Heart right ventricle (tissue), 16 donors: Measurements from ENCODE around the gene ATP13A2. TPM values are rescaled to one million over a fixed set of nuclear protein-coding genes. Genes with fewer than 3 reads are reported as not detected.

ENCODE experiments used
- ATAC-seq, 8 donors: fragments of 200-7000 bp; cut with Tn5 transposase; one replicate each; pipeline ENCODE4 v1.9.1; 2020; ENCODE audit warnings: mild to moderate bottlenecking in 8 of 8, moderate library complexity in 8 of 8, moderate number of reproducible peaks in 1 of 8
- DNase-seq, 2 donors: peaks; one replicate each; pipeline ENCODE4 v3.0.0-alpha.2; 2020
- H3K27ac ChIP-seq, 10 donors: fragments of 200-600 bp; sonication (generic) in 2 of 10; one replicate each; pipeline versions ENCODE4 v1.5.0 to v1.8.0; 2020 to 2022; ENCODE audit warnings: mild to moderate bottlenecking in 3 of 10
- H3K27me3 ChIP-seq, 7 donors: fragments of 200-600 bp; one replicate each; pipeline ENCODE4 v1.8.0; 2021 to 2022; ENCODE audit warnings: mild to moderate bottlenecking in 2 of 7
- H3K36me3 ChIP-seq, 9 donors: fragments of 200-600 bp; sonication (generic) in 1 of 9; one replicate each; pipeline versions ENCODE4 v1.5.0 to v1.8.0; 2020 to 2022; ENCODE audit warnings: mild to moderate bottlenecking in 2 of 9
- H3K4me1 ChIP-seq, 9 donors: fragments of 200-600 bp; sonication (generic) in 1 of 9; one replicate each; pipeline versions ENCODE4 v1.5.0 to v1.8.0; 2020 to 2022; ENCODE audit warnings: mild to moderate bottlenecking in 4 of 9
- H3K4me3 ChIP-seq, 10 donors: fragments of 200-600 bp; sonication (generic) in 2 of 10; one replicate each; pipeline versions ENCODE4 v1.5.0 to v1.8.0; 2020 to 2022; ENCODE audit warnings: mild to moderate bottlenecking in 7 of 10, moderate library complexity in 2 of 10
- H3K9me3 ChIP-seq, 11 donors: fragments of 200-600 bp in 10 of 11; sonication (generic) in 2 of 11; one replicate each; pipeline versions ENCODE4 v1.5.0 to v1.8.0; 2013 to 2022; ENCODE audit warnings: mild to moderate bottlenecking in 2 of 11, control low read depth in 1 of 11, moderate library complexity in 1 of 11
- WGBS, 2 donors: extraction: QIAGEN DNeasy Blood & Tissue Kit; methylation state at CpG; one replicate each; pipeline ENCODE4 v1.1.7; 2013; ENCODE audit warnings: inconsistent platforms in 1 of 2; 5-methylcytosine and 5-hydroxymethylcytosine counted together
- intact Hi-C, 10 donors: fragments of 100-400 bp; cut with DNase I; formaldehyde crosslinking; loops; one replicate each; pipeline versions ENCODE4 v1.11.1 to v1.14.2; 2022
- polyA plus RNA-seq, 2 donors: library from polyadenylated mRNA; stranded (reverse); fragments of 200-250 nt; gene quantifications; one replicate each; pipeline ENCODE4 v1.2.3, GENCODE V29; 2013
- total RNA-seq, 10 donors: library from RNA; stranded (reverse); fragmentation: NEBNext Ultra II Directional in 3 of 10; extraction: Animal tissue kit (Norgen Biotek cat#: 25700) in 3 of 10; gene quantifications; one replicate each; pipeline versions ENCODE4 v1.2.1 to v1.2.4, GENCODE V29; 2021 to 2023
- TF ChIP-seq, protein P1 (sequence below), 9 donors: fragments of 200-600 bp; sonication (generic) in 2 of 9; IDR thresholded peaks; one replicate each; pipeline versions ENCODE4 v1.5.0 to v1.8.0; 2021 to 2022; ENCODE audit warnings: antibody characterized with exemption in 9 of 9, mild to moderate bottlenecking in 5 of 9, moderate library complexity in 1 of 9
- donor health status: Arrhythmogenic right ventricular cardiomyopathy.
- donor health status: ischemic (EF 13 %, LVEDD 7.1; RV severe dilation, severe dysfunction).
- donor health status: healthy with polysubstance abuse.
- donor health status: DM: no; HTN: yes; CAD: no.
- donor health status: DM: no; HTN: no; CAD: no.
- donor health status: ischemic (EF 25% LVEDD 6.9; RV normal size, moderate dysfunction).
- donor health status: ischemic (EF 25% LVEDD 5.7; RV mildly dilated, moderate dysfunction).
- donor health status: healthy.
- donor health status: DM: yes; HTN: yes; CAD: no.
- donor health status: Ischemic cardiomyopathy.
- donor health status: ischemic (EF 35%, LVEDD 5.7; RV mildly dilated, moderate dysfunction).
- donor health status: nonischemic (EF 11% LVEDD 7.7; RV severe dilation, severe dysfunction).
- donor health status: DM: yes; HTN: yes; CAD: no.
- donor health status: PGD.
- donor health status: ischemic (EF 29% LVEDD 5.4; RV normal size, mild dysfunction).
- donor health status: nonischemic (EF 23%, LVEDD 6.1; RV moderate dilation, normal function).

ATP13A2 gene
- total and polyA plus RNA-seq, 12 donors, result 7.2 to 20.0 (median 11.0) TPM

GRCh38 chr1:16986113-16986512 lies 25.6 kb downstream of the ATP13A2 start:
- Histone ChIP-seq H3K4me1 (peaks cover 0 to 9% (median 0%) of the 10 kb centered on the region in 9 donors), H3K4me3 (no peak overlapping the region), H3K9me3 (no peaks in the 10 kb centered on the region), H3K27me3 (peaks cover 0 to 10% (median 0%) of the 10 kb centered on the region in 7 donors), H3K27ac (no peak overlapping the region), H3K36me3 (peaks cover 0 to 57% (median 13%) of the 10 kb centered on the region in 9 donors)
- DNase-seq (no peak), ATAC-seq (peak in 2 of 8 donors; percentile 6 to 21)
- TF ChIP-seq, protein P1, sequence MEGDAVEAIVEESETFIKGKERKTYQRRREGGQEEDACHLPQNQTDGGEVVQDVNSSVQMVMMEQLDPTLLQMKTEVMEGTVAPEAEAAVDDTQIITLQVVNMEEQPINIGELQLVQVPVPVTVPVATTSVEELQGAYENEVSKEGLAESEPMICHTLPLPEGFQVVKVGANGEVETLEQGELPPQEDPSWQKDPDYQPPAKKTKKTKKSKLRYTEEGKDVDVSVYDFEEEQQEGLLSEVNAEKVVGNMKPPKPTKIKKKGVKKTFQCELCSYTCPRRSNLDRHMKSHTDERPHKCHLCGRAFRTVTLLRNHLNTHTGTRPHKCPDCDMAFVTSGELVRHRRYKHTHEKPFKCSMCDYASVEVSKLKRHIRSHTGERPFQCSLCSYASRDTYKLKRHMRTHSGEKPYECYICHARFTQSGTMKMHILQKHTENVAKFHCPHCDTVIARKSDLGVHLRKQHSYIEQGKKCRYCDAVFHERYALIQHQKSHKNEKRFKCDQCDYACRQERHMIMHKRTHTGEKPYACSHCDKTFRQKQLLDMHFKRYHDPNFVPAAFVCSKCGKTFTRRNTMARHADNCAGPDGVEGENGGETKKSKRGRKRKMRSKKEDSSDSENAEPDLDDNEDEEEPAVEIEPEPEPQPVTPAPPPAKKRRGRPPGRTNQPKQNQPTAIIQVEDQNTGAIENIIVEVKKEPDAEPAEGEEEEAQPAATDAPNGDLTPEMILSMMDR (IDR thresholded peaks at IDR 0.05), result no peak
- intact Hi-C loops, result no loop called here
- WGBS, 2 donors, result 91 to 93% methylated on average over 19 of the region's 19 CpGs

- H3K4me3 ChIP-seq, result no peak overlapping the region
- H3K4me1 ChIP-seq, result peaks cover 1 to 16% (median 4%) of the 10 kb centered on the region in 9 donors
- TF ChIP-seq, protein P1 (IDR thresholded peaks at IDR 0.05), result no peak
- intact Hi-C loops, result no loop called here
- DNase-seq (peak; percentile 48 to 60), ATAC-seq (peak; percentile 27 to 85 (median 52))
- peaks cover 0 to 43% (median 13%) of the 10 kb centered on the region in 9 donors for H3K36me3 ChIP-seq
- 39 to 54% methylated on average over 7 of the region's 7 CpGs for WGBS, 2 donors
- H3K27ac ChIP-seq, result peak overlapping the region in 1 of 10 donors; percentile 10
- no peaks in the 10 kb centered on the region for H3K9me3 ChIP-seq
- peaks cover 0 to 24% (median 6%) of the 10 kb centered on the region in 7 donors for H3K27me3 ChIP-seq
Observed at GRCh38 chr1:16984717-16985116, 27.0 kb downstream of the ATP13A2 start.

GRCh38 chr1:16983649-16984048 lies 28.1 kb downstream of the ATP13A2 start:
- no peak for ATAC-seq
- Histone ChIP-seq H3K4me1 (peaks cover 7 to 27% (median 14%) of the 10 kb centered on the region in 9 donors), H3K4me3 (no peak overlapping the region), H3K36me3 (peaks cover 0 to 32% (median 13%) of the 10 kb centered on the region in 9 donors), H3K9me3 (no peaks in the 10 kb centered on the region), H3K27ac (no peak overlapping the region), H3K27me3 (peaks cover 0 to 35% (median 9%) of the 10 kb centered on the region in 7 donors)
- no peak for DNase-seq
- intact Hi-C loops, result no loop called here
- 97 to 98% methylated on average over 4 of the region's 4 CpGs for WGBS, 2 donors
- TF ChIP-seq, protein P1 (IDR thresholded peaks at IDR 0.05), result no peak

GRCh38 chr1:16982902-16983301 lies 28.8 kb downstream of the ATP13A2 start:
- WGBS, 2 donors, result 79 to 85% methylated on average over 11 of the region's 11 CpGs
- no peak for ATAC-seq

More at GRCh38 chr1:16982902-16983301, 28.8 kb downstream of the ATP13A2 start:
- TF ChIP-seq, protein P1 (IDR thresholded peaks at IDR 0.05), result no peak
- no peaks in the 10 kb centered on the region for H3K9me3 ChIP-seq
- H3K4me3 ChIP-seq, result no peak overlapping the region
- intact Hi-C loops, result no loop called here
- no peak overlapping the region for H3K27ac ChIP-seq
- H3K27me3 ChIP-seq, result peaks cover 0 to 36% (median 9%) of the 10 kb centered on the region in 7 donors
- H3K4me1 ChIP-seq, result peaks cover 9 to 33% (median 19%) of the 10 kb centered on the region in 9 donors
- no peak for DNase-seq
- peaks cover 0 to 25% (median 9%) of the 10 kb centered on the region in 9 donors for H3K36me3 ChIP-seq
